Body of pancreas (tissue), 4 donors: ENCODE results near the gene GINS2. TPM values are rescaled to one million over a fixed set of nuclear protein-coding genes. Genes with fewer than 3 reads are reported as not detected.

Experiments
- ATAC-seq: fragments of 150-250 bp; one replicate; pipeline ENCODE4 v1.9.1; 2016
- DNase-seq, 4 donors: peaks; one replicate each; pipeline ENCODE4 v3.0.0-alpha.2; 2019
- H3K27ac ChIP-seq, 4 donors: fragments of 200-600 bp; sonication (generic); 1 replicate in 3 of 4; 2 replicates in 1 of 4; pipeline versions ENCODE4 v1.5.1 to v1.6.1; 2016 to 2019; ENCODE audit warnings: mild to moderate bottlenecking in 1 of 4, mixed read lengths in 1 of 4, moderate library complexity in 1 of 4
- H3K27me3 ChIP-seq, 2 donors: fragments of 200-600 bp; sonication (generic); one replicate each; pipeline ENCODE4 v1.6.0; 2016; ENCODE audit warnings: mild to moderate bottlenecking in 1 of 2
- H3K36me3 ChIP-seq, 2 donors: fragments of 200-600 bp; sonication (generic); replicated peaks in 1 of 2; 2 replicates each; pipeline ENCODE4 v1.5.1; 2016; ENCODE audit warnings: low read depth in 2 of 2; ENCODE audit not compliant: insufficient read depth in 1 of 2
- H3K4me1 ChIP-seq: fragments of 200-600 bp; sonication (generic); one replicate; pipeline ENCODE4 v1.6.0; 2016
- H3K4me3 ChIP-seq, 2 donors: fragments of 200-600 bp; sonication (generic); 1 replicate in 1 of 2; 2 replicates in 1 of 2; pipeline ENCODE4 v1.5.1; 2016 to 2019
- H3K9me3 ChIP-seq, 3 donors: fragments of 200-600 bp; sonication (generic); 1 replicate in 2 of 3; 2 replicates in 1 of 3; pipeline ENCODE4 v1.5.1; 2016
- CTCF ChIP-seq, 7 experiments: fragments of 450-650 bp in 4 of 7; fragments of 200-600 bp in 3 of 7; sonication (generic) in 3 of 7; IDR thresholded peaks; one replicate each; pipeline ENCODE4 v1.5.1; 2016 to 2019; ENCODE audit warnings: antibody characterized with exemption in 7 of 7
- POLR2A ChIP-seq, 3 donors: fragments of 450-650 bp; IDR thresholded peaks; one replicate each; pipeline ENCODE4 v1.6.1; 2016; ENCODE audit warnings: antibody characterized with exemption in 3 of 3, mild to moderate bottlenecking in 2 of 3
- WGBS, 2 donors: methylation state at CpG; one replicate each; pipeline ENCODE4 v1.1.5; 2017; 5-methylcytosine and 5-hydroxymethylcytosine counted together
- intact Hi-C: fragments of 100-400 bp; cut with DNase I; formaldehyde crosslinking; loops from one replicate; pipeline ENCODE4 v1.15.1; 2023
- total RNA-seq, 2 donors: library from RNA; depleted of rRNA; stranded (reverse); fragments of >200 nt; gene quantifications; one replicate each; pipeline ENCODE4 v1.1.0, GENCODE V29; 2016

Gene GINS2
- total RNA-seq, 2 donors from 2014 or later = 0.26 to 0.33 TPM

GRCh38 chr16:85637061-85637807 is 51.5 kb downstream of the GINS2 start:
- WGBS, 2 donors = 67 to 85% methylated on average over 19 to 36 of the region's 36 CpGs
- H3K27ac ChIP-seq = peak overlapping the region; percentile 9 to 76 (median 61)
- TF ChIP-seq CTCF (IDR thresholded peaks at IDR 0.05) = no peak
- no peak for TF ChIP-seq POLR2A (IDR thresholded peaks at IDR 0.05)
- no peak overlapping the region for H3K4me3 ChIP-seq
- intact Hi-C loops = no loop called here
- no peaks in the 10 kb centered on the region for H3K36me3 ChIP-seq
- no peak for ATAC-seq
- H3K4me1 ChIP-seq = peaks cover 100% of the 10 kb centered on the region
- no peaks in the 10 kb centered on the region for H3K27me3 ChIP-seq
- no peaks in the 10 kb centered on the region for H3K9me3 ChIP-seq
- no peak for DNase-seq

- WGBS, 2 donors = 61 to 73% methylated on average over 13 to 27 of the region's 27 CpGs
- H3K4me1 ChIP-seq = peaks cover 100% of the 10 kb centered on the region
These were observed 52.4 kb downstream of the GINS2 start for GRCh38 chr16:85636234-85636812.

GRCh38 chr16:85635545-85636140 is 53.1 kb downstream of the GINS2 start:
- 36 to 50% methylated on average over 9 to 26 of the region's 26 CpGs for WGBS, 2 donors
- no peaks in the 10 kb centered on the region for H3K27me3 ChIP-seq
- peaks cover 100% of the 10 kb centered on the region for H3K4me1 ChIP-seq
- TF ChIP-seq POLR2A (IDR thresholded peaks at IDR 0.05) = no peak
- no peak for TF ChIP-seq CTCF (IDR thresholded peaks at IDR 0.05)
- intact Hi-C loops = no loop called here
- no peaks in the 10 kb centered on the region for H3K36me3 ChIP-seq
- H3K27ac ChIP-seq = peak overlapping the region; percentile 74 to 81 (median 76)
- no peaks in the 10 kb centered on the region for H3K9me3 ChIP-seq
- no peak overlapping the region for H3K4me3 ChIP-seq
- peak; percentile 75 to 91 (median 86) for DNase-seq
- peak; percentile 61 for ATAC-seq

More at GRCh38 chr16:85636234-85636812, 52.4 kb downstream of the GINS2 start:
- intact Hi-C loops = no loop called here
- Histone ChIP-seq H3K36me3 (no peaks in the 10 kb centered on the region), H3K4me3 (no peak overlapping the region), H3K27ac (peak overlapping the region; percentile 74 to 81 (median 75)), H3K9me3 (no peaks in the 10 kb centered on the region), H3K27me3 (no peaks in the 10 kb centered on the region)
- TF ChIP-seq POLR2A (IDR thresholded peaks at IDR 0.05) (no peak), CTCF (IDR thresholded peaks at IDR 0.05) (no peak)
- DNase-seq (no peak), ATAC-seq (no peak)

- no peak for DNase-seq
- Histone ChIP-seq H3K4me1 (peaks cover 96% of the 10 kb centered on the region), H3K36me3 (no peaks in the 10 kb centered on the region), H3K4me3 (no peak overlapping the region), H3K27ac (peak overlapping the region; percentile 74 to 81 (median 76)), H3K27me3 (no peaks in the 10 kb centered on the region), H3K9me3 (no peaks in the 10 kb centered on the region)
- intact Hi-C loops = no loop called here
- no peak for ATAC-seq
- TF ChIP-seq CTCF (IDR thresholded peaks at IDR 0.05) = peak in 3 of 7 experiments; percentile 15 to 31 (median 26)
- TF ChIP-seq POLR2A (IDR thresholded peaks at IDR 0.05) = no peak
- 38 to 66% methylated on average over 4 to 24 of the region's 24 CpGs for WGBS, 2 donors
These were observed 53.8 kb downstream of the GINS2 start for GRCh38 chr16:85634747-85635544.
